Muscle layer of duodenum (tissue), 2 donors: ENCODE results near the gene ABCG2.
"Not testable (repeated sequence)": the region's sequence is repeated elsewhere in the genome, so short reads cannot be mapped to it uniquely, and the experiment has no call there.

Source experiments
- H3K27ac ChIP-seq: one replicate; pipeline ENCODE4 v1.7.0; 2013; ENCODE audit warnings: mild to moderate bottlenecking, low read length
- H3K27me3 ChIP-seq: one replicate; pipeline ENCODE4 v1.7.0; 2013; ENCODE audit warnings: low read depth, mild to moderate bottlenecking, control low read depth, low read length
- H3K36me3 ChIP-seq, 2 donors: one replicate each; pipeline ENCODE4 v1.7.0; 2013; ENCODE audit warnings: low read length in 2 of 2, control low read depth in 1 of 2, mild to moderate bottlenecking in 1 of 2; ENCODE audit not compliant: insufficient read depth in 2 of 2, control insufficient read depth in 1 of 2
- H3K4me1 ChIP-seq, 2 donors: one replicate each; pipeline ENCODE4 v1.7.0; 2013; ENCODE audit warnings: low read length in 2 of 2, mild to moderate bottlenecking in 2 of 2, control low read depth in 1 of 2, moderate library complexity in 1 of 2; ENCODE audit not compliant: insufficient read depth in 2 of 2, control insufficient read depth in 1 of 2
- H3K4me3 ChIP-seq, 2 donors: one replicate each; pipeline ENCODE4 v1.7.0; 2013; ENCODE audit warnings: low read length in 2 of 2, low read depth in 1 of 2, mild to moderate bottlenecking in 1 of 2
- H3K9me3 ChIP-seq, 2 donors: one replicate each; pipeline ENCODE4 v1.7.0; 2013; ENCODE audit warnings: low read length in 2 of 2, control low read depth in 1 of 2, mild to moderate bottlenecking in 1 of 2; ENCODE audit not compliant: control insufficient read depth in 1 of 2
- donor health status: healthy.

ABCG2 gene

DNA sequence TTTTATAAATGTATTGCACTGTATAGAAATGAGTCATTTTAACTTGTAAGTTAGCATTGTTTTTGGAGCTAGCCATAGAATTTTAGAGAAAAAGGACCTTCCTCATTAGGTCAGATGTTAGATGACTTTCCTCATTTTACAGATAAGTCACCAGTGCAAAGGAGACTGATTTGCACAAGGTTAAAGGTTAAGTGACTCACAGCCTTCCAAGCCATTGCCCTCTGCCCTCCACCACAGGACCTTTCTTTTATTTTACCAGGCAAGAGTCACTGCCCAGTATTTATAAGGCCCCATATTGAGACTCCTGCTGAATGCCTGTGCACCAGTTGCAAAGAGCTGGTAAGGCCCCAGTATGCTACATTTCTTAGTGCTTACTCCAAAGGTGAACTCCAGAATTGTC, 4.2 kb upstream of the ABCG2 start:
- H3K27ac ChIP-seq, result no peak overlapping the region
- H3K4me1 ChIP-seq, result peaks cover 0 to 4% of the 10 kb centered on the region in 2 donors

DNA sequence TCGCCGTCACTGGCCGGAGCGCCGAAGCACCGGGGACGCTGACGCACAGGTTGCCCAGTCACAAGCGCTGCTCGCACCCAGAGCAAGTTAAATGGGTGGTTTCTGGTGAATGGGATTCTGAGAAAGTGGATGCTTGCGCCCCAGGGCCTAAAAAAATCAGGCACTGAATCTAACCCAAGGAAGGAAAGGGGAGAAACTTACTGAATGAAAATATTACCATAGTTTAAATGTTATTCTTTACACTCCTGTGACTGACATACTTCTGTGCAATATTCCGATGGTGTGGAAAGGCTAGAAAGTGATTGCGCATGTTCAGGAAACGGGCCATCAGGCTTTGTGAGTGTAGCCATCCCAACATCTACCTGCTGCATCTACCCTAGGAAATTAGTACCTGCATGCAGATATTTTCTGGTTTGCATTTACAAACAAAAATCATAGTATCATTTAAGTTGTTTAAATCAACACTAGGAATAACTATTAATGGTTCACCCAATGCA, 838 bp upstream of the ABCG2 start:
- no peaks in the 10 kb centered on the region for H3K36me3 ChIP-seq
- H3K27ac ChIP-seq, result no peak overlapping the region
- H3K27me3 ChIP-seq, result peaks cover 6% of the 10 kb centered on the region
- H3K4me1 ChIP-seq, result peaks cover 0 to 4% of the 10 kb centered on the region in 2 donors
- H3K9me3 ChIP-seq, result no peaks in the 10 kb centered on the region
- peak overlapping the region; percentile 72 to 85 for H3K4me3 ChIP-seq

More for the DNA sequence above, 4.2 kb upstream of the ABCG2 start:
- no peak overlapping the region for H3K4me3 ChIP-seq
- no peaks in the 10 kb centered on the region for H3K9me3 ChIP-seq
- no peaks in the 10 kb centered on the region for H3K36me3 ChIP-seq
- peaks cover 6% of the 10 kb centered on the region for H3K27me3 ChIP-seq

DNA sequence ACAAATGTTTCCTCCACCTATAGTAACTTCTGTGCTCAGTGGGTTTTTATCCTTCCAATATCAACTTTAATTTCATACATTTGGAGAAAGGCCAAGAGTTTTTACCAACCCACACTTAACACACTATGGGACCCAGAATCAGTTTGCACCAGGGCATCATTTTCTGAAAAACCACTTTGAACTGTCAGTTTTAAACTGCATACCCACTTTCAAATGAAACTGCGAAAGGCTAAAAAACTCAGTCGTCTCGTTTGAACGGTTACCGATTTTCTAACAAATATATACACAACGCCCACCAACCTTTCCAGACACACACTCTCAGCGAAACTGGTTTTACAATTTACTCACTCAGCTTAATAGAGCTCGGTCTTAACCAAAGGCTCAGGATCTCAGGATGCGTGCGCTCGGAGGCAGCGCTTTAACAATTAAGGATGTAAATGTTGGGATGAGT, 376 bp downstream of the ABCG2 start:
- H3K27ac ChIP-seq, result no peak overlapping the region

DNA sequence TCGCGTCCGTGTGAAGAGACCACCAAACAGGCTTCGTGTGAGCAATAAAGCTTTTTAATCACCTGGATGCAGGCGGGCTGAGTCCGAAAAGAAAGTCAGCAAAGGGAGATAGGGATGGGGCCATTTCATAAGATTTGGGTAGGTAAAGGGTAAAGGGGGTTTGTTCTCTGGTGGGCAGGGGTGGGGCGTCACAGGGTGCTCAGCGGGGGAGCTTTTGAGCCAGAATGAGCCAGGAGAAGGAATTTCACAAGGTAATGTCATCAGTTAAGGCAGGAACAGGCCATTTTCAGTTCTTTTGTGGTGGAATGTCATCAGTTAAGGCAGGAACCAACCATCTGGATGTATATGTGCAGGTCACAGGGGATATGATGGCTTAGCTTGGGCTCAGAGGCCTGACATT, 6.1 kb downstream of the ABCG2 start:
- H3K36me3 ChIP-seq, H3K4me1 ChIP-seq, H3K27me3 ChIP-seq, H3K27ac ChIP-seq, H3K4me3 ChIP-seq, H3K9me3 ChIP-seq: not testable (repeated sequence)

More for the DNA sequence above, 376 bp downstream of the ABCG2 start:
- Histone ChIP-seq H3K4me1 (peaks cover 0 to 4% of the 10 kb centered on the region in 2 donors), H3K9me3 (no peaks in the 10 kb centered on the region), H3K4me3 (peak overlapping the region; percentile 72 to 85), H3K36me3 (no peaks in the 10 kb centered on the region), H3K27me3 (peaks cover 6% of the 10 kb centered on the region)

DNA sequence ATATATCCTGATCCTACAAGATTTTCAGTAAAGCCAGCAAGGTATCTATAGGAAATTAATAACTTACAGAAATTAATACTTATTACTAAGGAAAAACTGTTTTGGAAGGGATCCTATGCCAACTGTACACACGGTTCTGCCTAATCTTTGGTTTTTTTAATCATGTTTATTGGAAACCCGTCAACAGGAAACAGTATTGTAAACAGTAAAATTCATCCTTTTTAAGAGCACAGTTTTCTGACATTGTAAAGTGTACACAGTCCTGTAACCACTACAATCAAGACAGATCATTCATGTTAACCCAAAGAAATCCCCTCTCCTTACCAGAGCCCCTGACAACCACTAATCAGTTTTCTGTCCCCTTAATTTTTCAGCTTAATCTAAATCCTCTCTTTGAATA, 9.9 kb downstream of the ABCG2 start:
- H3K36me3 ChIP-seq, result no peaks in the 10 kb centered on the region
- H3K4me3 ChIP-seq, result no peak overlapping the region
- H3K4me1 ChIP-seq, result no peaks in the 10 kb centered on the region
- H3K27ac ChIP-seq, result no peak overlapping the region
- H3K9me3 ChIP-seq, result no peaks in the 10 kb centered on the region
- no peaks in the 10 kb centered on the region for H3K27me3 ChIP-seq

DNA sequence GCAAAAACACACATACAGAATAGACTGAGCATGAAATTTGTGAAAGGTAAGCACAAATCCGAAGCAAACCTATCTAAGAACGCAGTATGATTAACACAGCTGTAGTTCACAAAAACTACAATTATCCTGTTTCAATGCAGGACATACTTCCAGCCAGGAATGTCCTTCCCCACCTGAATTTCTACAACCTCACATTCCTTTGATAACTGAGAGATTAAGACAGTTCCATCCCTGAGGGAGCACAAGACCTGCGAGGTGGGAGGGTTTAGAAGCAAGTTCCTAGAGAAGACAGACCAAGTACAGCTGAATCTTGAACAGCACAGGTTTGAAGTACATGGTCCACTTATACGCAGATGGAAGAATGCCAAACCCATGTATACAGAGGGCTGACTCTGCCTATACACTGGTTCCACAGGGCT, 10.6 kb downstream of the ABCG2 start:
- Histone ChIP-seq H3K27ac (no peak overlapping the region), H3K27me3 (no peaks in the 10 kb centered on the region), H3K4me3 (no peak overlapping the region), H3K4me1 (no peaks in the 10 kb centered on the region), H3K36me3 (no peaks in the 10 kb centered on the region), H3K9me3 (no peaks in the 10 kb centered on the region)

DNA sequence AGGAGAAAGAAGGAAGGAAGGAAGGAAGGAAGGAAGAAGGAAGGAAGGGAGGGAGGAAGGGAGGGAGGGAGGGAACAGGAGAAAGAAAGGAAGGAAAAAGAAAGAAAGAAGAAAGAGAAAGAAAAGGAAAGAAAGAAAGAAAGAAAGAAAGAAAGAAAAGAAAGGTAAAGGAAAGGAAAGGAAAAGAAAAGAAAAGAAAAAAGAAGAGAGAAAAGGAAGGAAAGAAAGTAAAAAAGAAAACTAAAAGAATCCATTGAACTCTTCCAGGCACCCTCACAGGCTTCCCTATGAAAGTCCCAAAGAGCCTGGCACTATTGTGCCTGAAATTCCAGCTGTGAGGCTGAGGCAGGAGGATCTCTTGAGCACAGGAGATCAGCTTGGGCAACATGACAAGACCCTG, 11.5 kb downstream of the ABCG2 start:
- no peaks in the 10 kb centered on the region for H3K36me3 ChIP-seq

DNA sequence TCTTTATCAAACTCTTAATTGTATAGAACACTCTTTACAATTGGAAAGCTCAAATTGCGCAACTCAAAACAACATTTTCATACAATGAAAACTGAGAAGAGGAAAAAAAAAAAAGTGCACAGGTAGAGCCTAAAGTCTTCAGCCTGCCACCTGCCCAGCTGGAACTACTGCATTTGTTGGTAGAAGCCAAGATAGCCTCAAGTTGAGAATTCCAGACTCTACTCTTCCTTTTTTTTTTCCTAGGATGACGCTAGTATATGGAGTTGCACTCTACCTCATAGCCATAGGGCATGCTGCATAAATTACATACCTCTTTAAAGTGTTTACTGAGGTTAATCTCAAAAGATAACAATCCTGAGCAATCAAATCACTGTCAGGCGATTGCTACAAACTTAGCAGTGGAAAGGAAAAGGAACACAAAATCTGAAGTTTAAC, 13.6 kb downstream of the ABCG2 start:
- no peaks in the 10 kb centered on the region for H3K9me3 ChIP-seq
- H3K27ac ChIP-seq, result no peak overlapping the region
- H3K4me1 ChIP-seq, result no peaks in the 10 kb centered on the region
- H3K36me3 ChIP-seq, result no peaks in the 10 kb centered on the region
- H3K27me3 ChIP-seq, result no peaks in the 10 kb centered on the region
- no peak overlapping the region for H3K4me3 ChIP-seq

More for the DNA sequence above, 11.5 kb downstream of the ABCG2 start:
- Histone ChIP-seq H3K4me3 (no peak overlapping the region), H3K4me1 (no peaks in the 10 kb centered on the region), H3K27me3 (no peaks in the 10 kb centered on the region), H3K27ac (no peak overlapping the region), H3K9me3 (no peaks in the 10 kb centered on the region)

DNA sequence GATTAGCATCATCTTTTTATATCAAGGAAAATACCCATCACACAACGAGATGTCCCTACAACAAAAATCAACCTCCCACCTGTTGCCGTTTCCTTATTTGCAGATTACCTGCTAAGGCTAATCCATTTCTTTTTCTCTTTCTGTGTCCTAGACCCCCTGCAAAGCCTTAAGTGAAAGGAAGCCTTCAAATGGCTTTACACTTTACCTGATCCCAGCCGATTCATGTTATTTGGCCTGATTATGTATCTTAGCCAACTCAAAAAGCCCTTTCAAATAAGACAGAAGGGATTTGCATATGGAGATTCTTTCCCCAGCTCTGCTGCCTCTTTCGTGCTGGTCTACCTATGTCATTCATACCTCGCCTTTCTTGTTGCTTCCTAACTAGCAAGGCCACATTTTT, 14.4 kb downstream of the ABCG2 start:
- no peak overlapping the region for H3K27ac ChIP-seq
- H3K4me1 ChIP-seq, result no peaks in the 10 kb centered on the region
- H3K27me3 ChIP-seq, result no peaks in the 10 kb centered on the region
- H3K4me3 ChIP-seq, result no peak overlapping the region
- no peaks in the 10 kb centered on the region for H3K9me3 ChIP-seq
- H3K36me3 ChIP-seq, result no peaks in the 10 kb centered on the region

DNA sequence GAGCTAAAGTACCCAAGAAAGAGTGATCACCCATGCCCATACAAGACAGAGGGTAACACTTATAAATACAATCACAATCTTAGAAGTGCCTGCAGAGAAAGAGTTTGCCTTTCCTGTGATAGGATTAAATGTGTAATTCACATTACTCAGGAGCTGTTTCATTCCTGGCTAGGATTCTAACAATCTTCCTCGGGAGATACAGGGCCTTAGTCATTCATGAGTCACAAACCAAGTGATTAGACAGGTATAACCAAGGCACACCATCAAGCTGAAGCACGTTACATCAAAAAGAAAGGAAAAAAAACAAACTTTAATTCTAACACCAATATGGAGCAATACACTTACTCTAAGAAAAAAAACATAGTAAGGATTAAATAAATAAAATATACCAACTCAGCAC, 14.9 kb downstream of the ABCG2 start:
- Histone ChIP-seq H3K27ac (no peak overlapping the region), H3K27me3 (no peaks in the 10 kb centered on the region), H3K4me1 (no peaks in the 10 kb centered on the region), H3K36me3 (no peaks in the 10 kb centered on the region), H3K4me3 (no peak overlapping the region), H3K9me3 (no peaks in the 10 kb centered on the region)

DNA sequence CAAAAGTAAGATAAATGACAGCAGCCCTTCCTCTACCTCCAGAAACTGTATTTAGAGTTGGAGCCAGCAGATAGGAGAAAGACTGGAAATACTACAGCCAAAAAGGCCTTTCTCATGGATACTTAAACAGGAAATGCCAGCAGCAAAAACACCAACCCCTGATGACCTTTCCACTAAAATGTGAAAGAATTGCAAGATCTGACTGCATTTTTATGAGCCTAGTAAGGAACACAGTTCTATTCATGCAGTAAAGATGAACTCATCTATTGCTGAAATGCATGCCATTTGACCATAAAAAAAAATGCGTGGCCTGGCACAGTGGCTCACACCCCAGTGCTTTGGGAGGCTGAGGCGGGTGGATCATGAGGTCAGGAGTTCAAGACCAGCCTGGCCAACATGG, 19.9 kb downstream of the ABCG2 start:
- H3K27me3 ChIP-seq, result no peaks in the 10 kb centered on the region
- no peaks in the 10 kb centered on the region for H3K4me1 ChIP-seq
- no peak overlapping the region for H3K4me3 ChIP-seq
- no peaks in the 10 kb centered on the region for H3K9me3 ChIP-seq
- no peak overlapping the region for H3K27ac ChIP-seq
- no peaks in the 10 kb centered on the region for H3K36me3 ChIP-seq

DNA sequence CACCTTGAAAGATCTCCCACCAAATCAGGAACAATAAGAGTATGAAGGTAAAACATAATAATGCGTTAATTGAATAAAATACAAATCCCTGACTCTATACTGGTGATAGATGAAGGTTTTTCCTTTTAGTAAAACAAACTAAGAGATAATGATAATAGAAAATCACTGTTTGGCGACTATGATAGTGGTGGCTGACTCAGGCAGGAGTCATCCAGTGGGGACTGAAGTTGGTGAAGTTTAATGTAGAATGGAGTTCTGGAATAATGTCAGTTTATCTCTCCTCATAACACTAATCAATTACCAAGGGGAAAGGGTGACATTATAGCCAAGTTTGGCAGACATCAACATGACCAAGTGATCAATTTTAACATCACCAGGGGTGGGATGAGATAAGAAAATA, 21.3 kb downstream of the ABCG2 start:
- Histone ChIP-seq H3K4me3 (no peak overlapping the region), H3K9me3 (no peaks in the 10 kb centered on the region), H3K36me3 (no peaks in the 10 kb centered on the region), H3K4me1 (no peaks in the 10 kb centered on the region), H3K27me3 (no peaks in the 10 kb centered on the region), H3K27ac (no peak overlapping the region)
